ENCODE data around the gene WNT11. TPM values are rescaled to one million over a fixed set of nuclear protein-coding genes. Genes with fewer than 3 reads are reported as not detected.

The WNT11 gene
- total RNA-seq, 3 donors from 2014 or later (not counting 1 experiment from before 2014, with no cell fraction given) = 0.47 to 1.3 (median 0.80) TPM

DNA sequence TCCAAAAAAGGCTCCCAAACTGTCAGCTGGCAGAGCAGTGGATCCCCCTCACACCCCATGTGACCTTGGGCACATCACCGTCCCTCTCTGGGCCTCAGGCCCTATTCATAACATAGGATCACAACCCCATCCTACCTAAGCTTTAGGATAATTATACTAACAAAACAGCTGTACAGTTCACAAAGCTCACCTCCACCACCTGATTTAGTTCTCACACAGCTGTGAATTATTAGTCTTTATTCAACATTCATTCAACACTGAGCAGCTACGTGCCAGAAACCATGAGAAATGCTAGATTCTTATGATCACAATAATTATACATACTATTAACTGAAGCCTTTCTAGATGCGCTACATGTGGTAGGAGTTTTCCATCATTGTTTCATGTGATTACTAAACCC, 9.5 kb downstream of the WNT11 start:
- Mint-ChIP-seq H3K27me3 (ENCODE audit: low read depth in 2 of 2) (no peaks in the 10 kb centered on the region), H3K9me3 (no peaks in the 10 kb centered on the region), H3K27ac (no peak overlapping the region), H3K4me1 (peaks cover 14 to 19% of the 10 kb centered on the region in 2 donors), H3K36me3 (no peaks in the 10 kb centered on the region), H3K4me3 (no peak overlapping the region)
- H3K4me1 ChIP-seq (ENCODE audit: control insufficient read depth, insufficient read depth, low read length) = peaks cover 18% of the 10 kb centered on the region
- no peak for DNase-seq
- intact Hi-C loops (cut with micrococcal nuclease) = no loop called here
- WGBS (ENCODE audit: insufficient coverage) = 88% methylated on average over 1 of the region's 3 CpGs
- no peaks in the 10 kb centered on the region for H3K27me3 ChIP-seq (ENCODE audit: control insufficient read depth, insufficient read depth, low read length)
- no peak for ATAC-seq
- no peak for TF ChIP-seq CTCF (IDR thresholded peaks at IDR 0.05)
- H3K4me3 ChIP-seq (ENCODE audit: low read length) = no peak overlapping the region
- no peaks in the 10 kb centered on the region for H3K36me3 ChIP-seq (ENCODE audit: control insufficient read depth, insufficient read depth, low read length)
- no peaks in the 10 kb centered on the region for H3K9me3 ChIP-seq (ENCODE audit: control insufficient read depth, insufficient read depth, low read length)
- H3K27ac ChIP-seq (ENCODE audit: low read length) = no peak overlapping the region

- Mint-ChIP-seq H3K9me3 (no peaks in the 10 kb centered on the region), H3K27ac (no peak overlapping the region), H3K4me3 (no peak overlapping the region), H3K4me1 (peaks cover 5 to 11% of the 10 kb centered on the region in 2 donors), H3K36me3 (no peaks in the 10 kb centered on the region), H3K27me3 (ENCODE audit: low read depth in 2 of 2) (no peaks in the 10 kb centered on the region)
- Histone ChIP-seq H3K27ac (ENCODE audit: low read length) (no peak overlapping the region), H3K9me3 (ENCODE audit: control insufficient read depth, insufficient read depth, low read length) (no peaks in the 10 kb centered on the region), H3K27me3 (ENCODE audit: control insufficient read depth, insufficient read depth, low read length) (no peaks in the 10 kb centered on the region), H3K4me1 (ENCODE audit: control insufficient read depth, insufficient read depth, low read length) (peaks cover 7% of the 10 kb centered on the region), H3K36me3 (ENCODE audit: control insufficient read depth, insufficient read depth, low read length) (no peaks in the 10 kb centered on the region), H3K4me3 (ENCODE audit: low read length) (no peak overlapping the region)
- TF ChIP-seq CTCF (IDR thresholded peaks at IDR 0.05) = no peak
- ATAC-seq (no peak), DNase-seq (no peak)
- 89% methylated on average over 21 of the region's 21 CpGs for WGBS (ENCODE audit: insufficient coverage)
- intact Hi-C loops (cut with micrococcal nuclease) = no loop called here
These were observed 11.2 kb downstream of the WNT11 start for GRCh38 chr11:76194872-76195668.

- H3K4me1 ChIP-seq (ENCODE audit: control insufficient read depth, insufficient read depth, low read length) = no peaks in the 10 kb centered on the region
- DNase-seq (no peak), ATAC-seq (no peak)
- 89% methylated on average over 9 of the region's 9 CpGs for WGBS (ENCODE audit: insufficient coverage)
- no peak overlapping the region for H3K27ac ChIP-seq (ENCODE audit: low read length)
- no peaks in the 10 kb centered on the region for H3K27me3 ChIP-seq (ENCODE audit: control insufficient read depth, insufficient read depth, low read length)
- no peak overlapping the region for H3K4me3 ChIP-seq (ENCODE audit: low read length)
- H3K27ac Mint-ChIP-seq = no peak overlapping the region
- no peak for TF ChIP-seq CTCF (IDR thresholded peaks at IDR 0.05)
- no peaks in the 10 kb centered on the region for H3K36me3 ChIP-seq (ENCODE audit: control insufficient read depth, insufficient read depth, low read length)
- H3K4me3 Mint-ChIP-seq = no peak overlapping the region
- no peaks in the 10 kb centered on the region for H3K36me3 Mint-ChIP-seq
- H3K27me3 Mint-ChIP-seq (ENCODE audit: low read depth in 2 of 2) = no peaks in the 10 kb centered on the region
- no peaks in the 10 kb centered on the region for H3K9me3 ChIP-seq (ENCODE audit: control insufficient read depth, insufficient read depth, low read length)
- H3K4me1 Mint-ChIP-seq = peaks cover 0 to under 1% of the 10 kb centered on the region in 2 donors
- H3K9me3 Mint-ChIP-seq = no peaks in the 10 kb centered on the region
- intact Hi-C loops (cut with micrococcal nuclease) = no loop called here
These were observed 13.1 kb downstream of the WNT11 start for GRCh38 chr11:76193219-76193618.

DNA sequence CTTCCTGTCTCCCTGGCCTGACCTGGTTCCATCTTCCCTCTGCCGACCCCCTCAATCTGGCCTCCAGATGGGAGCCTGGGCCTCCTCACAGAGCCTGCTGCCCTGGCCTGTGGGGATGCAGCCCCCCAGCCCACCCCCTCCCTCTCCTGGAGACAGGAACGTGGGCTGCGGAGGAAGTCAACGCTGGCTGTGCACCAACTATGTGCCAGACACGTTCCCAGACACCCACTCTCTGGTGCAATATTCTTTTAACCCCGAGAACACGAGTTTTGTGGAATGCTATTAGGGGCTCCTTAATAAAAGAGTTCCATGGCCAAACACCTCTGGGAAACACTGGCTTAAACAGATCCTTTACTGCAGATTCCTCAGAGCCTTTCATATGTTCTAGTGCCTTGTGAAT, 15.9 kb downstream of the WNT11 start:
- 69% methylated on average over 7 of the region's 7 CpGs for WGBS (ENCODE audit: insufficient coverage)
- TF ChIP-seq CTCF (IDR thresholded peaks at IDR 0.05) = no peak
- H3K36me3 Mint-ChIP-seq = no peaks in the 10 kb centered on the region
- H3K27ac Mint-ChIP-seq = no peak overlapping the region
- no peak overlapping the region for H3K4me3 Mint-ChIP-seq
- Histone ChIP-seq H3K27me3 (ENCODE audit: control insufficient read depth, insufficient read depth, low read length) (no peaks in the 10 kb centered on the region), H3K9me3 (ENCODE audit: control insufficient read depth, insufficient read depth, low read length) (no peaks in the 10 kb centered on the region), H3K36me3 (ENCODE audit: control insufficient read depth, insufficient read depth, low read length) (no peaks in the 10 kb centered on the region), H3K27ac (ENCODE audit: low read length) (no peak overlapping the region), H3K4me3 (ENCODE audit: low read length) (no peak overlapping the region), H3K4me1 (ENCODE audit: control insufficient read depth, insufficient read depth, low read length) (no peaks in the 10 kb centered on the region)
- ATAC-seq = no peak
- intact Hi-C loops (cut with micrococcal nuclease) = no loop called here
- H3K27me3 Mint-ChIP-seq (ENCODE audit: low read depth in 2 of 2) = no peaks in the 10 kb centered on the region
- H3K9me3 Mint-ChIP-seq = no peaks in the 10 kb centered on the region
- DNase-seq = no peak
- H3K4me1 Mint-ChIP-seq = peaks cover 0 to 2% of the 10 kb centered on the region in 2 donors

Measured in natural killer cell (primary cell).